22Rv1 (cell line): ENCODE measurements around the gene XAGE2.

ENCODE experiments used
- ZFX ChIP-seq: fragments of 450-650 bp; IDR thresholded peaks from 2 replicates; pipeline ENCODE4 v1.6.1; 2017; ENCODE audit warnings: antibody characterized with exemption, borderline replicate concordance
- TF ChIP-seq, protein P1 (sequence below): fragments of 450-650 bp; IDR thresholded peaks from 2 replicates; pipeline ENCODE4 v1.5.1; 2017; ENCODE audit warnings: mild to moderate bottlenecking

GRCh38 chrX:52368368-52369055 is at the start of gene XAGE2:
- TF ChIP-seq, protein P1, sequence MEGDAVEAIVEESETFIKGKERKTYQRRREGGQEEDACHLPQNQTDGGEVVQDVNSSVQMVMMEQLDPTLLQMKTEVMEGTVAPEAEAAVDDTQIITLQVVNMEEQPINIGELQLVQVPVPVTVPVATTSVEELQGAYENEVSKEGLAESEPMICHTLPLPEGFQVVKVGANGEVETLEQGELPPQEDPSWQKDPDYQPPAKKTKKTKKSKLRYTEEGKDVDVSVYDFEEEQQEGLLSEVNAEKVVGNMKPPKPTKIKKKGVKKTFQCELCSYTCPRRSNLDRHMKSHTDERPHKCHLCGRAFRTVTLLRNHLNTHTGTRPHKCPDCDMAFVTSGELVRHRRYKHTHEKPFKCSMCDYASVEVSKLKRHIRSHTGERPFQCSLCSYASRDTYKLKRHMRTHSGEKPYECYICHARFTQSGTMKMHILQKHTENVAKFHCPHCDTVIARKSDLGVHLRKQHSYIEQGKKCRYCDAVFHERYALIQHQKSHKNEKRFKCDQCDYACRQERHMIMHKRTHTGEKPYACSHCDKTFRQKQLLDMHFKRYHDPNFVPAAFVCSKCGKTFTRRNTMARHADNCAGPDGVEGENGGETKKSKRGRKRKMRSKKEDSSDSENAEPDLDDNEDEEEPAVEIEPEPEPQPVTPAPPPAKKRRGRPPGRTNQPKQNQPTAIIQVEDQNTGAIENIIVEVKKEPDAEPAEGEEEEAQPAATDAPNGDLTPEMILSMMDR: no peak
- no peak for TF ChIP-seq ZFX
